H1 (cell line): ENCODE results near the gene ZNRF3. TPM values are rescaled to one million over a fixed set of nuclear protein-coding genes. Genes with fewer than 3 reads are reported as not detected.

ENCODE experiments used
- CTCF ChIA-PET: fragments of 300-600 bp; sonication (Branson Sonifier 250); formaldehyde crosslinking; loops from one replicate; lab custom pipeline; 2021; ENCODE audit not compliant: partially characterized antibody; lab: Charles Lee
- POLR2A ChIA-PET: fragments of 300-600 bp; sonication (Branson Sonifier 250); formaldehyde crosslinking; loops from one replicate; lab custom pipeline; 2021; ENCODE audit warnings: inconsistent platforms; ENCODE audit not compliant: partially characterized antibody; lab: Charles Lee
- DNase-seq, 2 experiments: peaks; one replicate each; pipeline versions ENCODE4 v3.0.0 to v3.0.0-alpha.2; 2010 to 2022; ENCODE audit warnings: low spot score in 2 of 2, low read depth in 1 of 2, mixed read lengths in 1 of 2
- FAIRE-seq: peaks from 2 replicates; lab custom pipeline; 2011; peaks lifted over from hg19 to GRCh38; lab: Jason Lieb, UNC
- H2AFZ ChIP-seq: 2 replicates; pipeline ENCODE4 v1.8.1; 2012; ENCODE audit warnings: low read length, inconsistent platforms
- H2AK5ac ChIP-seq: 2 replicates; pipeline ENCODE4 v1.6.1; 2013; ENCODE audit warnings: low read depth, low read length
- H2BK120ac ChIP-seq: replicated peaks from 2 replicates; pipeline ENCODE3; 2013; ENCODE audit warnings: low read depth, low read length, inconsistent platforms
- H2BK12ac ChIP-seq: 2 replicates; pipeline ENCODE4 v1.6.1; 2013; ENCODE audit warnings: low read depth, low read length
- H2BK15ac ChIP-seq: 2 replicates; pipeline ENCODE4 v1.6.1; 2013; ENCODE audit warnings: low read length
- H2BK20ac ChIP-seq: 2 replicates; pipeline ENCODE4 v1.6.1; 2013; ENCODE audit warnings: low read length
- H2BK5ac ChIP-seq: 2 replicates; pipeline ENCODE4 v1.6.1; 2013; ENCODE audit warnings: low read depth, low read length
- H3K14ac ChIP-seq: 2 replicates; pipeline ENCODE4 v1.6.1; 2013; ENCODE audit warnings: inconsistent platforms; ENCODE audit not compliant: insufficient read length
- H3K18ac ChIP-seq: 2 replicates; pipeline ENCODE4 v1.6.1; 2013; ENCODE audit warnings: low read length; ENCODE audit errors: extremely low read depth
- H3K23ac ChIP-seq: 2 replicates; pipeline ENCODE4 v1.6.1; 2013; ENCODE audit warnings: inconsistent platforms; ENCODE audit not compliant: insufficient read length
- H3K23me2 ChIP-seq: 2 replicates; pipeline ENCODE4 v1.6.1; 2013; ENCODE audit warnings: low read depth, low read length
- H3K27ac ChIP-seq: 2 replicates; pipeline ENCODE4 v1.6.1; 2011; ENCODE audit warnings: low read depth, low read length, inconsistent platforms
- H3K27me3 ChIP-seq, 4 experiments: replicated peaks in 1 of 4; 1 replicate in 1 of 4; 2 replicates in 3 of 4; pipeline versions ENCODE4 v1.6.1 to v1.8.1; 2011 to 2013; ENCODE audit warnings: low read length in 3 of 4, mild to moderate bottlenecking in 3 of 4, inconsistent platforms in 2 of 4, mixed read lengths in 2 of 4, moderate library complexity in 1 of 4; ENCODE audit not compliant: control insufficient read depth in 3 of 4, insufficient read depth in 3 of 4; ENCODE audit errors: extremely low read depth in 1 of 4
- H3K36me3 ChIP-seq, 4 experiments: 2 replicates each; pipeline versions ENCODE4 v1.6.1 to v1.8.1; 2011 to 2013; ENCODE audit warnings: mild to moderate bottlenecking in 4 of 4, low read length in 3 of 4, moderate library complexity in 2 of 4, control low read depth in 1 of 4, inconsistent platforms in 1 of 4; ENCODE audit not compliant: insufficient read depth in 4 of 4, control insufficient read depth in 2 of 4
- H3K4ac ChIP-seq: replicated peaks from 2 replicates; pipeline ENCODE3; 2013; ENCODE audit warnings: low read length, low read depth, mixed read lengths, inconsistent platforms; ENCODE audit not compliant: insufficient read length
- H3K4me1 ChIP-seq, 4 experiments: replicated peaks in 1 of 4; 1 replicate in 1 of 4; 2 replicates in 3 of 4; pipeline versions ENCODE4 v1.6.1 to v1.8.1; 2011 to 2013; ENCODE audit warnings: low read length in 3 of 4, inconsistent platforms in 2 of 4, mixed read lengths in 1 of 4; ENCODE audit not compliant: insufficient read depth in 4 of 4, control insufficient read depth in 3 of 4
- H3K4me2 ChIP-seq, 2 experiments: 2 replicates each; pipeline versions ENCODE4 v1.6.1 to v1.8.1; 2011 to 2013; ENCODE audit warnings: low read depth in 2 of 2, low read length in 2 of 2, control low read depth in 1 of 2, inconsistent platforms in 1 of 2, mild to moderate bottlenecking in 1 of 2; ENCODE audit not compliant: insufficient read depth in 1 of 2
- H3K4me3 ChIP-seq, 4 experiments: fragments of 200-600, 300-600 bp in 1 of 4; sonication (generic), shearing (Covaris generic), sonication (Bioruptor Twin) in 1 of 4; 2 replicates each; pipeline versions ENCODE4 v1.5.1 to v1.8.1; 2011 to 2016; ENCODE audit warnings: low read length in 4 of 4, low read depth in 3 of 4, control low read depth in 2 of 4, inconsistent platforms in 2 of 4, mild to moderate bottlenecking in 2 of 4, mixed read lengths in 1 of 4, moderate library complexity in 1 of 4; ENCODE audit not compliant: insufficient read depth in 2 of 4; ENCODE audit errors: extremely low read depth in 1 of 4
- H3K56ac ChIP-seq: replicated peaks from 2 replicates; pipeline ENCODE3; 2013; ENCODE audit warnings: low read depth, mild to moderate bottlenecking, mixed read lengths, low read length, inconsistent platforms; ENCODE audit not compliant: insufficient read length
- H3K79me1 ChIP-seq: 2 replicates; pipeline ENCODE4 v1.6.1; 2013; ENCODE audit warnings: low read depth, low read length, control low read depth
- H3K79me2 ChIP-seq, 2 experiments: 2 replicates each; pipeline versions ENCODE4 v1.6.1 to v1.8.1; 2012 to 2013; ENCODE audit warnings: low read length in 2 of 2, mild to moderate bottlenecking in 2 of 2, inconsistent platforms in 1 of 2; ENCODE audit not compliant: insufficient read depth in 2 of 2, control insufficient read depth in 1 of 2
- H3K9ac ChIP-seq, 4 experiments: replicated peaks in 1 of 4; 1 replicate in 1 of 4; 2 replicates in 3 of 4; pipeline versions ENCODE4 v1.6.1 to v1.8.1; 2011 to 2013; ENCODE audit warnings: low read depth in 3 of 4, low read length in 3 of 4, control low read depth in 2 of 4, mild to moderate bottlenecking in 2 of 4, moderate library complexity in 2 of 4, inconsistent platforms in 1 of 4; ENCODE audit errors: extremely low read depth in 1 of 4
- H3K9me3 ChIP-seq, 2 experiments: 2 replicates each; pipeline versions ENCODE4 v1.6.1 to v1.8.1; 2012 to 2013; ENCODE audit warnings: mild to moderate bottlenecking in 2 of 2, moderate library complexity in 2 of 2, control low read depth in 1 of 2, inconsistent platforms in 1 of 2, low read depth in 1 of 2, low read length in 1 of 2, mixed read lengths in 1 of 2; ENCODE audit not compliant: insufficient read depth in 2 of 2
- H4K20me1 ChIP-seq, 2 experiments: replicated peaks in 1 of 2; 2 replicates each; pipeline versions ENCODE3 to v1.8.1; 2011 to 2013; ENCODE audit warnings: inconsistent platforms in 2 of 2, low read length in 2 of 2, mild to moderate bottlenecking in 1 of 2; ENCODE audit not compliant: insufficient read depth in 2 of 2, control insufficient read depth in 1 of 2
- H4K5ac ChIP-seq: 2 replicates; pipeline ENCODE4 v1.6.1; 2013; ENCODE audit warnings: low read length, low read depth, mixed read lengths, inconsistent platforms; ENCODE audit not compliant: insufficient read length
- H4K8ac ChIP-seq: 2 replicates; pipeline ENCODE4 v1.8.0; 2013; ENCODE audit warnings: mild to moderate bottlenecking, moderate library complexity, low read length, inconsistent platforms; ENCODE audit not compliant: insufficient read depth; ENCODE audit errors: extremely low read depth
- H4K91ac ChIP-seq: replicated peaks from 2 replicates; pipeline ENCODE3; 2013; ENCODE audit warnings: low read length, mixed read lengths, inconsistent platforms; ENCODE audit not compliant: insufficient read length
- BACH1 ChIP-seq: IDR thresholded peaks from 2 replicates; pipeline ENCODE4 v1.6.1; 2012; ENCODE audit warnings: low read length, improper control_type of control experiment
- CBX8 ChIP-seq: fragments of 300-800, 300-1000 bp; sonication (generic); IDR thresholded peaks from 2 replicates; pipeline ENCODE4 v1.7.1; 2016; ENCODE audit warnings: low read depth, low read length, borderline replicate concordance
- CREB1 ChIP-seq: IDR thresholded peaks from 2 replicates; pipeline ENCODE4 v1.6.1; 2012; ENCODE audit warnings: inconsistent platforms
- GABPA ChIP-seq: IDR thresholded peaks from 2 replicates; pipeline ENCODE4 v1.6.1; 2011; ENCODE audit warnings: mild to moderate bottlenecking, low read length, moderate library complexity, borderline replicate concordance; ENCODE audit not compliant: insufficient read depth
- GTF2F1 ChIP-seq: IDR thresholded peaks from 2 replicates; pipeline ENCODE4 v1.6.1; 2012; ENCODE audit warnings: low read depth, low read length, improper control_type of control experiment, borderline replicate concordance
- HDAC2 ChIP-seq, 2 experiments: fragments of 300-600 bp in 1 of 2; sonication (generic) in 1 of 2; IDR thresholded peaks; 2 replicates each; pipeline ENCODE4 v1.6.1; 2011 to 2012; ENCODE audit warnings: low read depth in 2 of 2, low read length in 2 of 2, mild to moderate bottlenecking in 2 of 2, moderate library complexity in 2 of 2, borderline replicate concordance in 1 of 2, inconsistent platforms in 1 of 2
- KDM5A ChIP-seq: fragments of 200-600 bp; IDR thresholded peaks from 2 replicates; pipeline ENCODE4 v1.7.1; 2012; ENCODE audit warnings: mild to moderate bottlenecking, low read length, inconsistent platforms, mixed read lengths
- POLR2A ChIP-seq, 2 experiments: IDR thresholded peaks; 1 replicate in 1 of 2; 2 replicates in 1 of 2; pipeline ENCODE4 v1.6.1; 2011; ENCODE audit warnings: low read depth in 2 of 2, low read length in 2 of 2, mild to moderate bottlenecking in 2 of 2; ENCODE audit errors: control extremely low read depth in 1 of 2
- RBBP5 ChIP-seq: IDR thresholded peaks from 2 replicates; pipeline ENCODE4 v1.7.1; 2012; ENCODE audit warnings: low read depth, mild to moderate bottlenecking, inconsistent platforms, low read length, moderate library complexity, borderline replicate concordance
- SP4 ChIP-seq: IDR thresholded peaks from 2 replicates; pipeline ENCODE4 v1.6.1; 2012; ENCODE audit warnings: low read length, inconsistent platforms
- TAF7 ChIP-seq: optimal IDR thresholded peaks from 2 replicates; pipeline ENCODE3; 2011; ENCODE audit warnings: low read depth, mild to moderate bottlenecking, inconsistent platforms, low read length, moderate library complexity, borderline replicate concordance
- TBP ChIP-seq: IDR thresholded peaks from 2 replicates; pipeline ENCODE4 v1.6.1; 2011; ENCODE audit warnings: low read depth, low read length, improper control_type of control experiment
- TCF12 ChIP-seq: IDR thresholded peaks from 2 replicates; pipeline ENCODE4 v1.6.1; 2011; ENCODE audit warnings: low read depth, mild to moderate bottlenecking, low read length
- YY1 ChIP-seq: IDR thresholded peaks from 2 replicates; pipeline ENCODE4 v1.6.1; 2011; ENCODE audit warnings: low read depth, mild to moderate bottlenecking, low read length
- WGBS, 2 experiments: shearing (Covaris generic) in 1 of 2; methylation state at CpG; one replicate each; pipeline versions ENCODE4 v1.1.6 to v1.1.7; 2013 to 2015; ENCODE audit warnings: low lambda C conversion rate in 2 of 2, mixed read lengths in 2 of 2, inconsistent platforms in 1 of 2, low coverage in 1 of 2, missing lambda C conversion rate in 1 of 2; ENCODE audit not compliant: insufficient replicate concordance in 2 of 2, insufficient coverage in 1 of 2, insufficient read length in 1 of 2; ENCODE audit errors: extremely low coverage in 1 of 2, missing lambda C conversion rate in 1 of 2; 5-methylcytosine and 5-hydroxymethylcytosine counted together
- polyA plus RNA-seq, 7 experiments: library from polyadenylated mRNA; depleted of rRNA in 3 of 7; stranded (reverse) in 5 of 7; unstranded in 2 of 7; fragments of >200 nt in 5 of 7; fragments of 200-250 nt in 2 of 7; gene quantifications; 1 replicate in 5 of 7; 2 replicates in 1 of 7; 4 replicates in 1 of 7; pipeline versions ENCODE4 v1.2.1 to v1.2.3, GENCODE V29; 2011 to 2013; ENCODE audit warnings: missing spikeins in 2 of 7, mixed read lengths in 2 of 7
- total RNA-seq: library from RNA; stranded (reverse); fragmentation: NEBNext Ultra II Directional; extraction: Animal tissue kit (Norgen Biotek cat#: 25700); gene quantifications from 2 replicates; pipeline ENCODE4 v1.2.1, GENCODE V29; 2021
- TF ChIP-seq, protein P1 (sequence below): IDR thresholded peaks from 2 replicates; pipeline ENCODE4 v1.6.1; 2012; ENCODE audit warnings: inconsistent platforms

ZNRF3 gene
- total and polyA plus RNA-seq, 2 of the 8 experiments (the other 6 are each of a cell fraction or from before 2014, with no cell fraction given): 14.1 to 21.7 TPM

GRCh38 chr22:29061773-29062172 lies 178.4 kb downstream of the ZNRF3 start, which contains the start of gene C22orf31:
TSS of gene C22orf31 (minus strand) at chr22:29061831. CDS start at chr22:29061792, 39 bp downstream.
- no peak within 1 kb of the TSS for H2BK5ac ChIP-seq
- no peak within 1 kb of the TSS for H2AK5ac ChIP-seq
- H4K8ac ChIP-seq: no peak within 1 kb of the TSS
- H2BK120ac ChIP-seq: no peak within 1 kb of the TSS
- no peaks in the 10 kb centered on the region for H3K79me1 ChIP-seq
- H3K14ac ChIP-seq: no peak within 1 kb of the TSS
- 89% methylated on average over 2 of the region's 2 CpGs; no CpG with 5 or more reads in 1 of the 2 experiments for WGBS, 2 experiments
- H3K9me3 ChIP-seq: no peaks in the 10 kb centered on the region
- no peak within 1 kb of the TSS for H2BK12ac ChIP-seq
- peak within 1 kb of the TSS; percentile 4; the same call in 1 of the 2 replicates for H2BK20ac ChIP-seq
- no peak within 1 kb of the TSS for H3K4ac ChIP-seq
- H3K4me3 ChIP-seq: no peak within 1 kb of the TSS
- no peak within 1 kb of the TSS for H3K27ac ChIP-seq
- no peaks in the 10 kb centered on the region for H4K20me1 ChIP-seq
- no peaks in the 10 kb centered on the region for H3K23me2 ChIP-seq
- H3K56ac ChIP-seq: no peak within 1 kb of the TSS
- 0 out of 2 replicates have a peak within 1 kb of the TSS, but pooled peaks have one; percentile 29 for H2BK15ac ChIP-seq
- DNase-seq: no peak
- CTCF ChIA-PET: interaction anchor here (0.6 to 2.2 kb wide), 5 partner anchors 17 to 206 kb away, joined by 3 to 7 read pairs (median 4); no protein-coding TSS in a partner anchor
- H4K5ac ChIP-seq: no peak within 1 kb of the TSS
- no peak for FAIRE-seq
- no peaks in the 10 kb centered on the region for H3K27me3 ChIP-seq
- no peak within 1 kb of the TSS for H4K91ac ChIP-seq
- no peak within 1 kb of the TSS for H3K18ac ChIP-seq
- no peaks in the 10 kb centered on the region for H3K36me3 ChIP-seq
- no peak within 1 kb of the TSS for H3K4me2 ChIP-seq
- H3K9ac ChIP-seq: no peak within 1 kb of the TSS
- H3K23ac ChIP-seq: no peak within 1 kb of the TSS
- H2AFZ ChIP-seq: no peak within 1 kb of the TSS
- H3K79me2 ChIP-seq: no peaks in the 10 kb centered on the region
- POLR2A ChIA-PET: interaction anchor here (1.2 kb wide), 1 partner anchor 17 kb away, joined by 3 read pairs; no protein-coding TSS in a partner anchor
- H3K4me1 ChIP-seq: peaks cover 0 to 4% (median 1%) of the 10 kb centered on the region in 4 experiments; a peak in 3 of 7 replicates
- TF ChIP-seq GABPA (no peak), CBX8 (no peak), RBBP5 (no peak), TBP (no peak), POLR2A (IDR thresholded peaks at IDR 0.05; ENCODE audit: control extremely low read depth in 1 of 2, low read depth in 2 of 2, low read length in 2 of 2) (no peak), TCF12 (no peak), YY1 (no peak), SP4 (no peak), TAF7 (no peak), CREB1 (no peak), HDAC2 (IDR thresholded peaks at IDR 0.05; ENCODE audit: borderline replicate concordance in 1 of 2, low read depth in 2 of 2, low read length in 2 of 2) (no peak), BACH1 (no peak), KDM5A (no peak), GTF2F1 (no peak)
- TF ChIP-seq, protein P1, sequence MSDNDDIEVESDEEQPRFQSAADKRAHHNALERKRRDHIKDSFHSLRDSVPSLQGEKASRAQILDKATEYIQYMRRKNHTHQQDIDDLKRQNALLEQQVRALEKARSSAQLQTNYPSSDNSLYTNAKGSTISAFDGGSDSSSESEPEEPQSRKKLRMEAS: no peak
